ENCODE data around the gene BACE2. TPM values are rescaled to one million over a fixed set of nuclear protein-coding genes. Genes with fewer than 3 reads are reported as not detected.
"Not testable (repeated sequence)": the region's sequence is repeated elsewhere in the genome, so short reads cannot be mapped to it uniquely, and the experiment has no call there.

BACE2 gene
- total RNA-seq, 1 donor from 2014 or later: 20.9 TPM

- Histone ChIP-seq H3K4me3 (no peak overlapping the region), H3K9me3 (no peaks in the 10 kb centered on the region), H3K27ac (no peak overlapping the region), H3K27me3 (no peaks in the 10 kb centered on the region), H3K4me1 (peaks cover 3% of the 10 kb centered on the region), H3K36me3 (peaks cover 3% of the 10 kb centered on the region)
- DNase-seq (no peak), ATAC-seq (no peak)
- no peak for TF ChIP-seq CTCF (IDR thresholded peaks at IDR 0.05)
- intact Hi-C loops (cut with DNase I): no loop called here
Measured at GRCh38 chr21:41254090-41254700, 86.2 kb downstream of the BACE2 start.

- no peaks in the 10 kb centered on the region for H3K9me3 ChIP-seq
- H3K27me3 ChIP-seq: no peaks in the 10 kb centered on the region
- H3K4me1 ChIP-seq: peaks cover under 1% of the 10 kb centered on the region
- intact Hi-C loops (cut with DNase I): no loop called here
- H3K4me3 ChIP-seq: no peak overlapping the region
- ATAC-seq (no peak), DNase-seq (no peak)
- TF ChIP-seq CTCF (IDR thresholded peaks at IDR 0.05): no peak
- no peak overlapping the region for H3K27ac ChIP-seq
- H3K36me3 ChIP-seq: peaks cover 3% of the 10 kb centered on the region
Measured at GRCh38 chr21:41255190-41255589, 87.2 kb downstream of the BACE2 start.

- ATAC-seq; H3K9me3 ChIP-seq; H3K4me3 ChIP-seq; H3K36me3 ChIP-seq; DNase-seq; H3K27ac ChIP-seq; intact Hi-C loops (cut with DNase I); H3K4me1 ChIP-seq; H3K27me3 ChIP-seq: not testable (repeated sequence)
Measured at GRCh38 chr21:41256231-41256630, 88.3 kb downstream of the BACE2 start.

- H3K4me1 ChIP-seq: no peaks in the 10 kb centered on the region
- no peak for TF ChIP-seq CTCF (IDR thresholded peaks at IDR 0.05)
- no peaks in the 10 kb centered on the region for H3K9me3 ChIP-seq
- no peak for DNase-seq
- no peak overlapping the region for H3K27ac ChIP-seq
- no peak for ATAC-seq
- H3K27me3 ChIP-seq: no peaks in the 10 kb centered on the region
- intact Hi-C loops (cut with DNase I): no loop called here
- no peaks in the 10 kb centered on the region for H3K36me3 ChIP-seq
- H3K4me3 ChIP-seq: no peak overlapping the region
Measured at GRCh38 chr21:41256771-41257702, 89.1 kb downstream of the BACE2 start.

- Histone ChIP-seq H3K4me3 (no peak overlapping the region), H3K36me3 (no peaks in the 10 kb centered on the region), H3K27me3 (no peaks in the 10 kb centered on the region), H3K4me1 (no peaks in the 10 kb centered on the region), H3K27ac (no peak overlapping the region), H3K9me3 (no peaks in the 10 kb centered on the region)
- TF ChIP-seq CTCF (IDR thresholded peaks at IDR 0.05): no peak
- no peak for ATAC-seq
- no peak for DNase-seq
- intact Hi-C loops (cut with DNase I): no loop called here
Measured at GRCh38 chr21:41258617-41259016, 90.7 kb downstream of the BACE2 start.

- no peak for ATAC-seq
- no peaks in the 10 kb centered on the region for H3K36me3 ChIP-seq
Measured at GRCh38 chr21:41260428-41260827, 92.5 kb downstream of the BACE2 start.

More at GRCh38 chr21:41260428-41260827, 92.5 kb downstream of the BACE2 start:
- Histone ChIP-seq H3K27me3 (no peaks in the 10 kb centered on the region), H3K9me3 (no peaks in the 10 kb centered on the region), H3K4me1 (no peaks in the 10 kb centered on the region), H3K4me3 (no peak overlapping the region), H3K27ac (no peak overlapping the region)
- TF ChIP-seq CTCF (IDR thresholded peaks at IDR 0.05): no peak
- DNase-seq: no peak
- intact Hi-C loops (cut with DNase I): no loop called here
